Measurements from ENCODE around the gene LYZL4.

LYZL4 gene

DNA sequence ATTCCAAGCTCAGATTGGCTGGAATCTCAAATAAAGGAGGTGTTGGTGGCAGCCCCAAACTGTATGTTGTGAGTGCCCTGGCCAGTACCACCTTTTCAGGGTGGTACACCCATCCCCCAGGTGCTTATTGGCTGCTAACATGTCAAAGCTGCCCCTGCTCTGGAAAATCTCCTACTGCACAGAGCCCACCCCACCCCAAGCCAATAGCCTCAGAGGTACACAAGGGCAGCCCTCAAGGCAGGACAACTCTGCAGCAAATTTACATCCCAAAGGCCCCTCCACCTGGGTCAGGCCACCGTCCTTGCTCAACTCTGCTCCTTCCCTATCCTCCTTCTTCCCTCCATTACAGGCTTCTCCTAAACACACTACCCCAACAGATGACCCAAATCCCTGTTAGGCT, 37.1 kb upstream of the LYZL4 start:
- DNase-seq (ENCODE audit: low read depth), result no peak
- TF ChIP-seq, protein P1, sequence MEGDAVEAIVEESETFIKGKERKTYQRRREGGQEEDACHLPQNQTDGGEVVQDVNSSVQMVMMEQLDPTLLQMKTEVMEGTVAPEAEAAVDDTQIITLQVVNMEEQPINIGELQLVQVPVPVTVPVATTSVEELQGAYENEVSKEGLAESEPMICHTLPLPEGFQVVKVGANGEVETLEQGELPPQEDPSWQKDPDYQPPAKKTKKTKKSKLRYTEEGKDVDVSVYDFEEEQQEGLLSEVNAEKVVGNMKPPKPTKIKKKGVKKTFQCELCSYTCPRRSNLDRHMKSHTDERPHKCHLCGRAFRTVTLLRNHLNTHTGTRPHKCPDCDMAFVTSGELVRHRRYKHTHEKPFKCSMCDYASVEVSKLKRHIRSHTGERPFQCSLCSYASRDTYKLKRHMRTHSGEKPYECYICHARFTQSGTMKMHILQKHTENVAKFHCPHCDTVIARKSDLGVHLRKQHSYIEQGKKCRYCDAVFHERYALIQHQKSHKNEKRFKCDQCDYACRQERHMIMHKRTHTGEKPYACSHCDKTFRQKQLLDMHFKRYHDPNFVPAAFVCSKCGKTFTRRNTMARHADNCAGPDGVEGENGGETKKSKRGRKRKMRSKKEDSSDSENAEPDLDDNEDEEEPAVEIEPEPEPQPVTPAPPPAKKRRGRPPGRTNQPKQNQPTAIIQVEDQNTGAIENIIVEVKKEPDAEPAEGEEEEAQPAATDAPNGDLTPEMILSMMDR (IDR thresholded peaks at IDR 0.05; ENCODE audit: low read depth, low read length, missing control alignments), result no peak
- in situ Hi-C loops (cut with HindIII; ENCODE audit: low sequenced_read_pairs), result loop anchor here (25.0 kb wide), 1 partner anchor 185 kb away; the partner anchor contains the start of gene CCK
- H3K4me3 ChIP-seq (ENCODE audit: low read depth, low read length), result no peak overlapping the region

DNA sequence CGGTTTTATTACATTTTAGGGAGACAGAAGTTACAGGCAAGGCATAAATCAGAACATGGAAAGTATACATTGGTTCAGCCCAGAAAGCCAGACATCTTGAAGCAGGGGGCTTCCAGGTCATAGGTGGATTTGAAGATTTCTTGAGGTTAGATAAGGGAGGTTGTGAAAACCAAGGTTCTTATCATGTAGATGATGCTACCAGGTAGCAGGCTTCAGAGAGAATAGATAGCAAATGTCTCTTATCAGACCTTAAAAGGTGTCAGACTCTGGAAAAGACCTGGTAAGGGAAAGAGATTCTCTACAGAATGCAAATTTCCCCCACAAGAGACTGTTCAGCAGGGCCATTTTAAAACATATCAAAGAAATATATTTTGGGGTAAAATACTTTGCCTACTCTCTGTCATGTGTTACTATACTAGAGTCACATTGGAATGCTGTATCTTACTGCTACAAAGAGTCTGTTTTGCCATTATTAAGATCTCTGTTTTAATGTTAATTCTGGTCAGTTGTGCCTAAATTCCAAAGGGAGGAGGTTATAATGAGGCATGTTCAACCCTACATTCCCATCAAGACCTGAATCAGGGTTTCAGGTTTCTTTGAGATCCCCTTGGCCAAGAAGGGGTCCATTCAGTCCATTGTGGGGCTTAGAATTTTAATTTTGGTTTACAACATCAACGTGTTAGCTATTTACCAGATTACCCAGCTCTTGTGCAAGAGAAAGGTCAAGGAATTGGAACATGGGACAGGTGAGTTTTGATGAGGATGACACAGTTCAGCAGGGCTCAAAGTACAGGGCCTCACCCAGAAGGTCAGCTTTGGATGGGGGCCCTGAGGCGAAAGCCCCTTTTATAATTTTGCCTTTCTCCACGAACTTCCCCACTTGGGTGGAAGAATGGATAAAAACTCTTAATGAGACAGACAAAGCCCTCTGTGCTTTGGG, 36.0 kb upstream of the LYZL4 start:
- no peak overlapping the region for H3K4me3 ChIP-seq (ENCODE audit: low read depth, low read length)
- TF ChIP-seq, protein P1 (IDR thresholded peaks at IDR 0.05; ENCODE audit: low read depth, low read length, missing control alignments), result no peak
- in situ Hi-C loops (cut with HindIII; ENCODE audit: low sequenced_read_pairs), result loop anchor here (25.0 kb wide), 1 partner anchor 184 kb away; the partner anchor contains the start of gene CCK
- DNase-seq (ENCODE audit: low read depth), result no peak

DNA sequence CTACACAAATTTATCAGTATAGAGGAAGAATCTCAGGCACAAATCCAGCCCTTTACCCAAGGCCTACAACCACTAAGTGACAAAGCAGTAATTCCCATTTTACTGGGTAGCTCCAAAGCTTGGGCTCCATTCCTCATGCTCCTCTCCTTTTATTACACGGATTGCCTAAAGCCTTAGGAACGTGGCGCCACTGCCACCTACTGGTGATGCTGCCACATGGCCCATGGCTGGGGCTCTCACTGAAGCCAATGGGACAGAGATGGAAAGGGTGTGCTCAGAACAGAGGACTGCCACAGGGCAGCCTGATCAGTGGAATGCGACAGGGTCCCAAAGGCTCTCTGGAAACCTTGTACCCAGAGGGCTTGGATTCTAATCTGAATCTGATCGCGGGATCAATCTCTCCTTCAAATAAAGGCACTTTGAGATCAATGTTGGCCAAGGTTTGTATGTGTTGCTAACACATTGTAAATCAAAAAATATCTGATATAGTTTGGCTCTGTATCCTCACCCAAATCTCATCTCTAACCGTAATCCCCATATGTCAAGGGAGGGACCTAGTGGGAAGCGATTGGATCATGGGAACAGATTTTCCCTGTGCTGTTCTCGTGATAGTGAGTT, 33.5 kb upstream of the LYZL4 start:
- in situ Hi-C loops (cut with HindIII; ENCODE audit: low sequenced_read_pairs), result loop anchor here (25.0 kb wide), 1 partner anchor 182 kb away; the partner anchor contains the start of gene CCK
- no peak overlapping the region for H3K4me3 ChIP-seq (ENCODE audit: low read depth, low read length)
- DNase-seq (ENCODE audit: low read depth), result peak; percentile 49
- TF ChIP-seq, protein P1 (IDR thresholded peaks at IDR 0.05; ENCODE audit: low read depth, low read length, missing control alignments), result peak; percentile 99

DNA sequence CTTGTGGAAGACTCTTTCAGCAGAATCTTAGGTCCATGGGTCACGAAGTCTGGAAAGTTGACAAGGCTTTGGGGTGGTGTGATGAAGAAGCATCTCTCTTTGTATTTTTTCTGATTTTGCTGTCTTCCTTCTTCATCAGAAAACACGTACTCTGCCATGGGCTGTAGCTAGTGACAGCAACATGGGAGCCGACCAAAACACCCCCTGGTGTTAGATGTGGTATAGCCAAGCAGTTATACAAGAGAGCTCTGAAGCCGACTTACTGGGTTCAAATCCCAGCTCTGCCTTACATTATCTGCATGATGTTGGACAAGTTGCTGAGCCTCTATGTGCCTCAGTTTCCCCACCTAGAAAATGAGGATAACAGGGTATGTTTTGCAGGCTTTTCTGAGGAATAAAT, 32.9 kb upstream of the LYZL4 start:
- H3K4me3 ChIP-seq (ENCODE audit: low read depth, low read length), result no peak overlapping the region
- in situ Hi-C loops (cut with HindIII; ENCODE audit: low sequenced_read_pairs), result loop anchor here (25.0 kb wide), 1 partner anchor 181 kb away; the partner anchor contains the start of gene CCK
- TF ChIP-seq, protein P1 (IDR thresholded peaks at IDR 0.05; ENCODE audit: low read depth, low read length, missing control alignments), result no peak
- DNase-seq (ENCODE audit: low read depth), result no peak

DNA sequence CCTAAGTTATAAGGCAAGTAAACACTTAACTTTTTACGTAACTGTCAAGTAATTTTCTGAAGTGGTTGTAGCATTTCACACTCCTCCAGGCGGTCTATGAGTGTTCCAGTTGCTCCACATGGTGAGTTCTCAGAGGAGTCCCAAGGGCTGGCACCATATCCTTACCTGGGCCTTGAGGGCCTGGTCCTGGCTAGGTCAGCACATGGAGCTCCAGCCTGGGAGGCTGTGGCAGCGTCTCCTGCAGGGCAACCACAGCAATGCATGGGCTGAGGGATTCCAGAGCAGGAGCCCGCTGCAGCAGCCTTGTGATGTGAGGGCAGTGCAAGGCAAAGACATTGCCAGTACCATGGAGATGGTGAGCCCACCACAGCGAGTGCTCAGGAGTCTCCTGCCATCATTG, 32.2 kb upstream of the LYZL4 start:
- in situ Hi-C loops (cut with HindIII; ENCODE audit: low sequenced_read_pairs), result loop anchor here (25.0 kb wide), 1 partner anchor 180 kb away; the partner anchor contains the start of gene CCK
- DNase-seq (ENCODE audit: low read depth), result no peak
- no peak overlapping the region for H3K4me3 ChIP-seq (ENCODE audit: low read depth, low read length)
- TF ChIP-seq, protein P1 (IDR thresholded peaks at IDR 0.05; ENCODE audit: low read depth, low read length, missing control alignments), result peak; percentile 5

DNA sequence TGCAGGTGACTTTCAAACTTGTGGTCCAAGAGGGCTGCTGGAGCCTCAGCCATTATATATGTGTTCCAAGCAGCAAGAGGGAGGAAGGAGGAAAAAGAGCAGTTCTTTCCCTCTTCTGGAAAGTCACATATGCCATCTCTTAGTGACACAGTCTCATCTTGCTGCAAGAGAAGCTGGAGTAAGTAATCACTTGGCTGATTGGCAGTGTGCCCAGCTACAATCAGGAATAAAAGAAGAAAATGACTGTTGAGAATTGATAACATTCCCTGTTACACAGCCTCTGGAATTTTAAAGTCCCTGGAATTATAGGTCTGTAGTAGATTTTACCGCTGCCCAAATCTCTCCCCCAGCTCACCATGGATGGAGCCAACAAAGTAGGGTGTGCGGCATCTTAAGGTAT, 31.4 kb upstream of the LYZL4 start:
- DNase-seq (ENCODE audit: low read depth), result no peak
- H3K4me3 ChIP-seq (ENCODE audit: low read depth, low read length), result no peak overlapping the region
- in situ Hi-C loops (cut with HindIII; ENCODE audit: low sequenced_read_pairs), result loop anchor here (25.0 kb wide), 1 partner anchor 179 kb away; the partner anchor contains the start of gene CCK
- TF ChIP-seq, protein P1 (IDR thresholded peaks at IDR 0.05; ENCODE audit: low read depth, low read length, missing control alignments), result no peak

Data from astrocyte of the cerebellum (primary cell).